AG04450 (cell line): ENCODE measurements around the gene STARD10. TPM values are rescaled to one million over a fixed set of nuclear protein-coding genes. Genes with fewer than 3 reads are reported as not detected.

Experiments used
- CTCF ChIA-PET: fragments of 300-600, 350-600 bp; formaldehyde crosslinking; extraction: SDS; loops from one replicate; lab custom pipeline; 2022; ENCODE audit warnings: antibody characterized with exemption, inconsistent platforms; lab: Charles Lee
- POLR2A ChIA-PET: fragments of 350-600 bp; formaldehyde crosslinking; extraction: SDS; loops from one replicate; lab custom pipeline; 2021; ENCODE audit warnings: antibody characterized with exemption, inconsistent platforms; lab: Yijun Ruan, JAX
- DNase-seq: peaks from one replicate; pipeline ENCODE4 v3.0.0-alpha.2; 2011; ENCODE audit warnings: low read depth, low spot score
- H3K27ac ChIP-seq: one replicate; pipeline ENCODE4 v1.5.1; 2012; ENCODE audit warnings: low read depth, low read length, control low read depth
- H3K27me3 ChIP-seq: one replicate; pipeline ENCODE4 v1.6.0; 2012; ENCODE audit warnings: low read length; ENCODE audit not compliant: control insufficient read depth, insufficient read depth
- H3K4me3 ChIP-seq: 2 replicates; pipeline ENCODE4 v1.5.1; 2011; ENCODE audit warnings: mild to moderate bottlenecking, low read depth, low read length, control low read depth
- H3K9me3 ChIP-seq: 2 replicates; pipeline ENCODE4 v1.5.1; 2012; ENCODE audit warnings: low read length; ENCODE audit not compliant: control insufficient read depth, insufficient read depth
- CTCF ChIP-seq: IDR thresholded peaks from 2 replicates; pipeline ENCODE4 v1.5.1; 2011; ENCODE audit warnings: low read depth, low read length, control low read depth, inconsistent platforms
- polyA plus RNA-seq: library from polyadenylated mRNA; depleted of rRNA; stranded (reverse); fragments of >200 nt; gene quantifications from 2 replicates; pipeline ENCODE4 v1.2.3, GENCODE V29; 2011

The STARD10 gene
- polyA plus RNA-seq, 1 experiment = 38.4 TPM

- no peak overlapping the region for H3K4me3 ChIP-seq
- ChIA-PET CTCF (no interaction called here), POLR2A (no interaction called here)
- no peak for TF ChIP-seq CTCF
- H3K27me3 ChIP-seq = no peaks in the 10 kb centered on the region
- H3K27ac ChIP-seq = no peak overlapping the region
- DNase-seq = no peak
- H3K9me3 ChIP-seq = no peaks in the 10 kb centered on the region
Observed at GRCh38 chr11:72747289-72747855, 46.5 kb downstream of the STARD10 start.

GRCh38 chr11:72746821-72747220, 47.0 kb downstream of the STARD10 start:
- ChIA-PET CTCF (no interaction called here), POLR2A (no interaction called here)
- no peak for DNase-seq

GRCh38 chr11:72745925-72746550, 47.8 kb downstream of the STARD10 start:
- no peak for DNase-seq
- Histone ChIP-seq H3K9me3 (no peaks in the 10 kb centered on the region), H3K4me3 (no peak overlapping the region), H3K27ac (no peak overlapping the region), H3K27me3 (no peaks in the 10 kb centered on the region)
- TF ChIP-seq CTCF = no peak
- POLR2A ChIA-PET = no interaction called here
- CTCF ChIA-PET = interaction anchor here (0.9 kb wide), 1 partner anchor 21 kb away, joined by 3 read pairs; no protein-coding TSS in a partner anchor

More at GRCh38 chr11:72746821-72747220, 47.0 kb downstream of the STARD10 start:
- Histone ChIP-seq H3K4me3 (no peak overlapping the region), H3K9me3 (no peaks in the 10 kb centered on the region), H3K27ac (no peak overlapping the region), H3K27me3 (no peaks in the 10 kb centered on the region)
- no peak for TF ChIP-seq CTCF

- no peak for TF ChIP-seq CTCF
- Histone ChIP-seq H3K9me3 (no peaks in the 10 kb centered on the region), H3K27me3 (no peaks in the 10 kb centered on the region), H3K4me3 (no peak overlapping the region), H3K27ac (no peak overlapping the region)
- no peak for DNase-seq
- ChIA-PET CTCF (interaction anchor here (0.9 kb wide), 1 partner anchor 20 kb away, joined by 3 read pairs; no protein-coding TSS in a partner anchor), POLR2A (no interaction called here)
Observed at GRCh38 chr11:72745511-72745910, 48.3 kb downstream of the STARD10 start.

- no peak for DNase-seq
- ChIA-PET CTCF (no interaction called here), POLR2A (no interaction called here)
- no peak for TF ChIP-seq CTCF
- H3K27ac ChIP-seq = no peak overlapping the region
- no peaks in the 10 kb centered on the region for H3K27me3 ChIP-seq
- H3K4me3 ChIP-seq = no peak overlapping the region
- H3K9me3 ChIP-seq = no peaks in the 10 kb centered on the region
Observed at GRCh38 chr11:72744474-72744873, 49.4 kb downstream of the STARD10 start.
